ENCODE results near the gene GALNT18.
A peak's percentile ranks its signal among the peaks of the same experiment; 100 is the strongest.

GALNT18 gene

DNA sequence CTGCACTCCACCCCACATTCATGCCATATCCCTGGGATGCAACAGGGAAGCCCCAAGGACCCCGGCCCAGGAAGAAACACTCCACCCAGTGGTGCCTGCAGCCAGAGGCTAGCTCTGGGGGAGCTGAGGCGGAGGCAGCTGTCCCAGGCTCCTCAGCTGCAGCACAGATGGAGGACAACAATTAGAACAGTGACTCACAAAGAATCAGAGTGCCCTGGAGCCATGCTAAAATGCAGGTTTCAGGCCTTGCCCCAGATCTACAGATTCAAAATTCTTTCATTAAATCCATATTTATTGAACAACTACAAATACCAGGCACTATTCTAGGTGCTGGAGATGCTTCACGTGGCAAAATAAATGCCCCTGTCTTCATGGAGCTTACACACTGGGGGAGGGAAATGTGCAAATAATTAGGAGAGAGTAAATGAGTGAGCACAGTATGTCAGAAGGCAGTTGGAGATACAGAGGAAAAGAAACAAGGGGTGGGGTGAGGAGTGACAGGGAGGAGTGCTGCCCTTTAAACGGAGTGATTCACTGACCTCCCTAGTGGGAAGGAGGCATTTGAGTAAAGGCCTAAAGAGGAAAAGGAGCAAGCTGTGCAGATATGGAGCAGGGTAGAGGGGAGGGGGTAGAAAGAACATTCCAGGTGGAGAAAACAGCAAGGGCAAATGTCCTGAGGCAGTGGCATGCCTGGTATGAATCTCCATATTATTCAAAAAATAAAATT lies 195.4 kb downstream of the GALNT18 start:
- DNase-seq: no peak

DNA sequence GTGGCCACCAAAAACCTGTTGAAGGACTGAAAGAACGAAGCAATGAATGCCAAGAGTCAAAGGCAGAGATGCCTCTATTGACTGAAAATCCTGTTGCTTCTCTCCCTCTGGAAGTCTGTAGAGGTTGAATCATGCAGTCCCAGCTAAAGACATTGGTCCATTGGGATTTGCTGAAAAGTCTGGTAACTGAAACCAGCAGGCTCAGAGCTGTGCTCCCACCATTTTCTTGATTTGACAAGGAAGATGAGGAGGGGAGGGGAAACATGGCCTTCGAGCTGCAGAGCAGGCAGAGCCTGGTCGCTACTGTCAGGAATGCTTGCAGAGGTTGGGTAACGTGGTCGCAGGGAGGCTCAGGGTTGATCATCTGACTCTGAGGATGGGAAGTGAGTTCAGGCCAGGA lies 196.0 kb downstream of the GALNT18 start:
- no peak for DNase-seq

DNA sequence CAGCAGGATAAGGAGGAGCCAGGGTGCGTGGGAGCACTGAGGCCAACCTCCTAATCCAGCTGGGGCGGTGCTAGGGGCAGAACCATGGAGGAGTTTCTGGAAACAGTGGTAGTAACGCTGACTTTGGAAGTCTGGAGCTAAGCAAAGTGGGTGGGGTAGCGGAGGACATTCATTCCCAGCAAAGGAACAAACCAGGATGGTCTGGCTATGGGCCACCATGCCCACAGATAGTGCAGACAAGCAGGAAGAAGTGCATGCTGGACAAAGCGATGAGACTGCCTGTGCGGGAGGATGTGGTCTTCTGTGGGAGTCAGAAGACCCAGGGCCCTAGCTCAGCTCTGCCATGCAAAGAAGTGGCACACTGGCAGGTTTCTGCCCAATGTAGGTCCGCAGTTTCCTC lies 197.1 kb downstream of the GALNT18 start:
- no peak for DNase-seq

DNA sequence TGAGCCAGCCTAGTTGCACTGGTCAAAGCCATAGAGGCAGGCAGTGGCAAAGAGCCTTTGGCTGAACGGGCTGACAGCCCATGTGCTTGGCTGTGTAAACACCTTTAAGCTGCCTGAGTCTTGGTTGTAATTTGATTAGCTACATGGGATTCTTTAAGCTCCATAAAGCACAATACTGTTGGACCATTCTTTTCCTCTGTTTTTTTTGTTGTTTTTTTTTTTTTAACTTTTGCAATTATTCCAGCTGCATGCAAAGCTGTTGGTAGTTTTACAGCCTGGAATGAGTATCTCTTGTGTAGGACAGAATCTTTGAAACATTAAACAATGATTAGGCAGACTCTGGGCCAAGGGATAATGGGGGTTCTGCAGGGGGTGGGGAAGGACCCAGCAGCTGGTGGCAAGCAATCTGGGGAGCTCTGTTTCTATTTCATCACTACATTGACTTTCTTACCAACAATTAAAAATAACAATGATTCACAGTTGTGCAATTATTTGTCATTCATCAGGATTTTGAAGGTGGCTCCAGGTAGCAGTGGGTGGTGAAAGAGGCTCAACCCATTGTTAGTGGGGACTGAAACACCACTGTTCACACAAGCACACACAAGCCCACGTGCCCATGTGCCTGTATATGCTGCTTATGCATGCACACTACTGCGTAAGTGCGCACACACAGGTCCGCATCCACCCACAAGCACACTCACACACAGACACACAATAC lies 199.2 kb downstream of the GALNT18 start:
- DNase-seq: no peak

DNA sequence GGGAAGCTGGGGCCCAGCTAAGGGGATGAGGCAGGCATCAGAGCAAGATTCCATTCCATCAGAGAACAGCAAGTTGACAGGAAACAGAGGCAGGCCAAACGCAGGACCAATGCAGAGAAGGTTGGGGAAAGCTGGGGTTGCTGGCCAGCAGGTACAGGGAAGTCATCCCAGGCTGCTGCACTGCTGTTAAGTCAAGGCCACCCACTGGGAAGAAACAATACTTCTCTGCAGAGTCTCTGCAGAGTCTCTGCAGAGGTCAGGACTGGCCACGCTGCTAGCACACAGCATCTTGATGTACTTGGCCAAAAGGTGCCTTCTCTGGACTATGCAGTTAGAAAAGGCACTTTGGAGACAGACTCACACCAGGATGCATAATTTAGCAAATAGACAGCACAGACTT lies 200.3 kb downstream of the GALNT18 start:
- no peak for DNase-seq

DNA sequence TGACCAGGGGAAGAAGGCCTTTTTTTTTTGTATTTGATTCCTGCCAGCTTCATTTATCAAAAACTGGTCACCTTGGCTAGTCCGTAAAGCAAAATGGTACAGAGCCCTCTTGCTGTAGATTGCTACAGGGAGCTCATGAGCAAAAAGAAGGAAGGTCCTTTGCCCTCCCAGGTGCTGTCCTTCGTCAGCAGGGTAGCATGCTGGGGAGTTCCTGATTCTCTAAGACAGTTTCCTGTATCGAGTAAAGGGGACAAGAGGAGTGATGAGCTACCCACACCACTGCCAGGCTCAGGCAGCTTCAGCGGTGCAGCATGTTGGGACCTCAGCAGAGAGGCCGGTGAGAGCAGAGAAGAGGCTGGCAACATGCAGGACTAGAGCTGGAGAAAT lies 200.9 kb downstream of the GALNT18 start:
- DNase-seq: no peak

DNA sequence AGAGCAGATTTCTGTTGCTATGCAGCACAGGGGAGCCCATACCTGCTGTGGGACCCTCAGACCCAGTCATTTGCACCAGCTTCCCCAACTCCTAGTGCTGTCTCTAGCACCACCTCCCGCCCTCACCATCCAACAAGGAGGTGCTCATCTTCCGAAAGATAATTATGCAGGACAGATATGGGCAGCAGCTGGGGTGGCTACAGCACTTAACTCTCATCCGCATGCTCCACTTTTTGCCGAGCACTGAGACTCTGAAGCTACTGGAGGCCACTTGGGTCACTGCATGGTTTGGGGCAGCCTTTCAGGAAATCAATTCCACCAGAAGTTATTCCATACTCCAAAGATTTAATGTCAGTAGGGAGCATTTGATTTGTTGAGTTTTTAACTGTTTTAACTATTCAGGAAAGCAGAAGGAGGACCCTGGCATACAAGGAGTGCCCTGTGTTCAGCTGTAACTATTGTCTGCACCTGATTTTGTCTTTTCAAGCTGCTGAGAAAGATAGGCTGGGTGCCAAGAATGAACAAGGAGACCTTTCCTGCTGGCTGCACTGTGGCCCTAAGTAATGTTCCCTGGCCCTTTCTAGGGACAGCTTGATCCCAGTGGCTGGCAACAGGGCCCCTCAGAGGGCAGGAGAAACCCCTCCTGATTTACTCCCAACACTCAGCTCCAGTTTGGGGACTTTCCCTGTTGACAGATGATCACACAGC lies 201.5 kb downstream of the GALNT18 start:
- no peak for DNase-seq

DNA sequence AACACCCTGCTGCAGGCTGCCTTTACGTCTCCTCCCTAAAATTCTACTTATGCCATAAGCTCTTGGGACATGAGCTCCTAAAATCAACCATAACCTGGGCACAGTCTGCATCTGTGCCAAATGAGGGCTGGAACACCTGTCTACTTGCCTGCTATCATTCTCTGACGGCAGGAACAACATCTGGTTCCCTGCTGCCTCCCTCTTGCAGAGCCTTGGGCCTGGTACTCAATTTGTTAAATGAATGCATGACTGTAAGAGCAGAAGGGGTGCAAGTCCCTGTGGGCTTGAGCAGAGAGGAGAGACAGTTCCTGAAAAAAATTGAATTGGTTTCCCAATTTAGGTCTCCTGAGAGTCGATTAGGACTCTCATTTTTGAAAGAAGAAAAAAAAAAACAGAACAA lies 202.1 kb downstream of the GALNT18 start:
- DNase-seq: no peak

DNA sequence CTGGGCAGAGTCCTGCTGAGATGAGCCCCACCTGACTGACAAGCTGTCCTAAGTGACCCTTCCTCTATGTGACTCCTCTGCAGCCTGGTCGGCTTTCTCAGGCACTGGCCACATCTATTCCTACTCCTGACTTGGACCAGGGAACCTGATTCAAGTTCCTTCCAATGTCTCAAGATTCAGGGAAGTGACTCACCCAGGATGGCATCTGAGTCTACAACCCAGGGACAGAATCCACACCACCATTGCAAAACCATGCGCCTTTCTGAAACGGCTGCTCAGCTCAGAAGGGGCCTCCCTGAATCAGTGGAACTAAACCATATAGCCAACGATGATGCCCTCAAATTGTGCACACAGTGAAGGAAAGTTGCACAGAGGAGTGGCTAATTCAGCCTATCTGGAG lies 204.9 kb downstream of the GALNT18 start:
- peak; percentile 38 for DNase-seq

DNA sequence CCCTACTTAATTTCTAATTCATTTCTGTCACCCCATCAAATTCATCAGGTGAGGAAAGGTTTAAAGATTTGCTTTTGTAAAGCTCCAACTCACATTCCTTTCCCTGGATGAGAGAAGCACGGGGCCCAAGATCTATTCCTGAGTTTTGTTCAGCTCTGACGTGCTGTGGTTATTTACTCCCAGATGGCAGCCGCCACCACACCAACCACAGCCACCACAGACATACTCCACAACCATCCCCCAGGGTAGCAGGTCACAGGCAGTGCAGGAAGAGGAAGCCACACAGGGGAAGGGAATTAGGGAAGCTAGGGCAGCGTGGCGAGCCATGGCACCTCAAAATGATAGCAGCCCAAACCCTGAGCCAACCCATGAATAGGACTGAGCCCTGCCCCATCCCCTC lies 205.3 kb downstream of the GALNT18 start:
- DNase-seq: no peak

DNA sequence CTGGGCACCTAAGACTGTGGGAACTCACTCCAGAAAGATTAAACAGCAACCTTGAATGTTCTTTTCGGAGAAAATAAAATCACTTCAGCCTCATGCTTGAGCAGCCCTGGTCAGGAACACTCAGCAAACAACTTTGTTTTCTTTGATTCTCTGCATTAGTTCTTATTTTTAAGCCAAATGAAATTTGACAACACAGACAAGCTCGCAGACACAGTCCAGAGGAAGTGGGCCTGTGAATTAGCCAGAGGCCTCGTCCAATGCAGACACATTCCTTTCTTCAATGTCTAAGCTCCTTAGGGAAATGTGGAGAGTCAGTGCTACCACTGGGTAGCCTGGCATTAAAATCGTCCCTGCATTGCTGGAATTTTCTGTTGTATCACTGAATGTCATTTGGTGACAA lies 205.9 kb downstream of the GALNT18 start:
- no peak for DNase-seq

DNA sequence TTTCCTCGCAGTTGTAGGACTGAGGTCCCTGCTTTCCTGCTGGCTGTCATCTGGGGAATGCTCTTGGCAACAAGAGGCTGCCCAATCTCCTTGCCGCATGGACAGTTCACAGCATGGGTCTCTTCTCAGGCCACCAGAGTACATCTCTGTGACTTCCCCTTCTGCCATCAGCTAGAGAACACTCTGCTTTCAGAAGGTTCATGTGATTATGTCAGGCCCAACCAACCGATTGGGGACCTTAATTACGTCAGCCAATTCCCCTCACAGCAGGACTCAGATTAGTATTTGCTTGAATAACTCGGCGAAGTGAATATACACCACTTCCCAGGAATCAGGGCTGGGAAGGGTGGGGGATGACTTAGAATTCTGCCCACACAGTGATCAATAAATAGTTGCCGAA lies 206.8 kb downstream of the GALNT18 start:
- DNase-seq: no peak

DNA sequence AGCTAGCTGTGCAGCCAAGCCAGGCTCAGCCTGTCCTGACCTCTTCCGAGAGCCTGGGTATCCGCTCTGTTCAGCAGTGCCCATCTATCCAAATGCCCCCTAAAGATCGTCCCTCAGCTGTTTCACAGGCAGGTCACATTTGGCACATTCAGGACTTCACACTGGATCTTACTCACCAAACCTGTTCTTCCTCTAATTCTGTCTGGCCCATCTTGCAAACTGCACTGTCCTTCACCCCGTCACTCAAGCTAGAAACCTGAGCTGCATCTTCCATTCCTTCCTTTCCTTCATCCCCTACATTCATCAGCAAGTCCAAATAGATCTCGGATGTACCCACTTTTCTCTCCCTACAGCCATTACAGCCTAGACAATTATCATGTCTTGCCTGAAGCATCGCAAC lies 208.0 kb downstream of the GALNT18 start:
- DNase-seq: no peak

DNA sequence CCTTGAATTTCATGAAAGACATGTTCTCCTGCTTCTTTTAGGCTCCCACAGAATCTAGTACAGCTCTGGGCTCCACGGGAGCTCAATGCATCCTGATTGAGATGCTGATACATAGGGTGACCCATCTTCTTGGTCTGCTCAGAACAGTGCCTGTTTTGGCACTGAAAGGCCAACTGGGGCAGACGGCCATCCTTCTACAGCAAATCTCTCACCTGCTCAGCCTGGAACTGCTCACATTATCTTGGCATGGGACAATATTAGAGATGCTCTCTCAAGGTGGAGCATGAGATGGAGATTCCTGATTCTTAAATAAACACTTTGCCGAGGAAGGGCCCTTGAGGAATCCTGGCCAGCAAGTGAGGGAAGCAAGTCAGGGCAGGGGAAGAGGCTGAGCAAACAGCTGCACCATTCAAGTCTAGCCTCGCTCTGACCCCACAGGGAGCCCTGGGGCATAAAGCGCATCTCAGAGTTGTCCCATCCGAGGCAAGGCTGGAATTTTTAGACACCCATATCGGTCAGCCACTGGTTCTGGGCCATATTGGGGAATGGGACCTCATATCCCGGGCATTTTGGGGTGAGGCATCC lies 210.3 kb downstream of the GALNT18 start:
- DNase-seq: no peak

DNA sequence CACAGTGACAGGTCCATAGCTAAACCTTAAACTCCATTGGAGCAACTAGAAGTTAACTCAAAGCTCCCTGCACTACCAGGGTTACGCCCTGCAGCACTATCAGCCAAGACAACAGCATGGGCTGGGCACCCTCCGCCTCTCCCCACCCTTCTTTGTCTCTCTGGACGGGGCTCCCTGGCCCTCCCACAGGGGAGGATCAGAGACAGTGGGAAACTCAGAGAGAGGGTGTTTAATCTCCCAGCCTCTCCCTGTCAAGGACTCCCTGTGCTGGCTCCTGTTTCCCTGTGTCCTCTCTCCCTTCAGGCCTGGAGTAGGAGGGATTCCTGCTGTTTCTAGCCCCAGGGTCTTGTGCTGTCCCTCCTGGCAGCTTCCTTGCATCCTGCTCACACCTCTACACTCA lies 211.9 kb downstream of the GALNT18 start:
- DNase-seq: peak; percentile 47

DNA sequence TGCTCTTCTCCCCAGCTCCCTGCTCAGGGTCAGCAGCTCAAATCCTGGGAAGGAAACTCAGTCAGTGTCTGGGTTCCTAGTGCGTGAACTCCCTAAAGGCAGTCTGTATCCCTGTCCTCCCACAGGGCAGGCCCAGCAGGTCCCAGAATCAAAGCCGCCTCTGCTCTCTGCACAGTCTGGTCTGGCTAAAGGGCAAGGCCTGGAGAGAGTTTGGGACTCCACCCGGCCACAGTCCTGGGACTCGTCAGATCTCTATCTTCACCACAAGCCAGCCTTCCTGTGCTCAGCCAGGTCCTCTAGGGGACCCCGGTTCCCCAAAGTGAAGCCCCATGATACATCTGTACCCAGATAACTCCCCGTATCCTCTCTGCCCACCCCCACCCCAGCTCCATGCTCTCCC lies 212.6 kb downstream of the GALNT18 start:
- no peak for DNase-seq

DNA sequence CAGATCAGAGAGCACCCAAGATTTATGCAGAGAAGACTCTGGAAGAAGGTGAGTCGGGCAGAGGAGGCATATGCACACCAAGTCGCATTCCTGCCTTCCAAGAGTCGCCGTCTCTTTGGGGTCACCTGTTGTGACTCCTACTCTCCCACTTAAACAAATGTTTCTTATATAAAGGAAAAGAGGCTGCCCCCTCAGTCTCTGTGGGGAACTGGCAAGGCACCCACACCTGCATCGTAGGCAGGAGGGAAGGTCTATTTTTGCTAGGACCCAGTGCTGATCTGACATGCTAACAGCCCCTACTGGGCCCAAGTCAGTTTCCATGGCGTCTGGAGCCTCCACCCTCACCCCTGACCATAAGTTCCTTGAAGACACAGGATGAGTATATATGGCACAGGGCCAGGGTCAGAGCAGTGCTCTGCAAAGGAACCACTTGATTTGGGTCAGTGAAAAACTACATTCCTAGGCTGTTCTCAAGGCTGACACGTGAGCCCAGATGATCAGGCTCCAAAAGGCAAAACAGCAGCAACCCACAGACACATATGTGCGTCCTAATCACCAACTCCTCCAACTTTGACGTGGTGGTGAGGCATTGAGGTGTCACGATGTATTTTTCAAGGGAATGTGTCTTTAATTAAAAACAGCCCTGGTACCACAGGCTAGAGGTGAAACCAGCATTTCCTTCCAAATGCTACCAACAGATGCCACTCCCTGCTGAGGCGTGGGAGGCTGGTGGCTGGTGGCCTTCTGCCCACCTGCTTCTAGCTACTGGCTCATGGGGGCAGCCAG lies 213.2 kb downstream of the GALNT18 start:
- no peak for DNase-seq

DNA sequence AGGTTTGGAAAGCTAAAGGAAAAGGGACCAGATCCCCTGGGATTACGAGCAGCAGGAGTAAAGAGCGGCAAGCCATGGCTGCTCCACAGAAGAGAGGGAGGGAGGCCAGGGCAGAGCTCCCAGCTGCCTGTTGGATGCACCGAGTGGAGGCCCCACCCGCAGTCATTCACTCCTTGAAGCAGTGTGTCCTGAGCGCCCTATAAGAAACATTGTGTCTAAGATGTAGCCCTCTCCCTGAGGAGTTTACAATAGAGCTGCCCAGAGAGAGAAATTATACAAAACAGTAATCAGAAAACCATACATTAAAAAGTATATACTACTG lies 214.1 kb downstream of the GALNT18 start:
- no peak for DNase-seq

DNA sequence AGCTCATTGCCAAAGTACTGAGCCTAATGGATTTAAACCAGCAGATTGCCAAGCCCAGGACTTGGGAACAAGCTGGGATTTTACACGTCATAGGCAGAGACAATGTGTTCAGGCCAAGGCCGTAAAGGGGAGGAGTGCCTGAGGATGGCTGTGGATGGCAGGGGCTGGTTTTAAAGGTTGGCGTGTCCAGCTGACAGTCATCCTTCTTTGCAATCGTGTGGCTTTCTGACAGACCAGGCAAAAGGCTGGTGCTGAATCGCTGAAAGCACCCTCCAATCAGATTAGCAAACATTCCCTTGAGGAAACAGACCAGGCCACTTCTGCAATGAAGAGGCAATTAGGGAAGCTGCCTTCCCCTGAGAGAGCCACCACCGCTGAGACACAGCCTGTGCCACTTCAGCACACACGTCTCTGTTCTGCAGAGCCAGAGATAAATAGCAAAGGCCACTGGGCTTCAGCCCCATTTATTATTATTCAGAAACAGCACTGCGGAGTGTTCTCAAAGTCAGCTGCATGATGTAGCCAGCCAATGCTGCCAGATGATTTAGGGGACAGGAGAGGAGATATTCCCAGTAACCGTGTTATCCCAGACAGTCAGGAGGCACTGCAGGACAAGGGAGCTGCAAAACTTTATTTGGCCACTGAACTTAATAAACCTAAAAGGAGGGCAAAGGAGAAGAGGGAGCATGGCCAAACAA lies 214.6 kb downstream of the GALNT18 start:
- DNase-seq: no peak

DNA sequence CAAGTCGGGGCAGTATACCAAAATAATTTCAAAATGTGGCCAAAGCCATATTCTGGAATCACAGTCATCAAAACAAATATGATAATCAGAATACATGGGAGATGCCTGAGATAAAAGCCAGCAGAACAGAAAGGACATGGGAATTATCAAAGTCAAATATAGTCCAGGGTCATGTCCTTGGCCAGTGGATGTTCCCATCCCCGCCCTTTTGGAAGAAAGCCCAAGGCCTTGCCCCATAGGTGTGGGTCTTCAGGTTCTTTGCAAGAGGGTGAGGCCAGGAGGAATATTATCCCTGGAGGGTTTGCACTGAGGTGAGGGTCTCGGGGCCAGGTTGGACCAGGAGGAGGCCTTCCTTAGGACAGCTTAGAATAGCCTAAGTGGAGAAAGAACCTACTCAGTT lies 215.2 kb downstream of the GALNT18 start:
- DNase-seq: no peak

DNA sequence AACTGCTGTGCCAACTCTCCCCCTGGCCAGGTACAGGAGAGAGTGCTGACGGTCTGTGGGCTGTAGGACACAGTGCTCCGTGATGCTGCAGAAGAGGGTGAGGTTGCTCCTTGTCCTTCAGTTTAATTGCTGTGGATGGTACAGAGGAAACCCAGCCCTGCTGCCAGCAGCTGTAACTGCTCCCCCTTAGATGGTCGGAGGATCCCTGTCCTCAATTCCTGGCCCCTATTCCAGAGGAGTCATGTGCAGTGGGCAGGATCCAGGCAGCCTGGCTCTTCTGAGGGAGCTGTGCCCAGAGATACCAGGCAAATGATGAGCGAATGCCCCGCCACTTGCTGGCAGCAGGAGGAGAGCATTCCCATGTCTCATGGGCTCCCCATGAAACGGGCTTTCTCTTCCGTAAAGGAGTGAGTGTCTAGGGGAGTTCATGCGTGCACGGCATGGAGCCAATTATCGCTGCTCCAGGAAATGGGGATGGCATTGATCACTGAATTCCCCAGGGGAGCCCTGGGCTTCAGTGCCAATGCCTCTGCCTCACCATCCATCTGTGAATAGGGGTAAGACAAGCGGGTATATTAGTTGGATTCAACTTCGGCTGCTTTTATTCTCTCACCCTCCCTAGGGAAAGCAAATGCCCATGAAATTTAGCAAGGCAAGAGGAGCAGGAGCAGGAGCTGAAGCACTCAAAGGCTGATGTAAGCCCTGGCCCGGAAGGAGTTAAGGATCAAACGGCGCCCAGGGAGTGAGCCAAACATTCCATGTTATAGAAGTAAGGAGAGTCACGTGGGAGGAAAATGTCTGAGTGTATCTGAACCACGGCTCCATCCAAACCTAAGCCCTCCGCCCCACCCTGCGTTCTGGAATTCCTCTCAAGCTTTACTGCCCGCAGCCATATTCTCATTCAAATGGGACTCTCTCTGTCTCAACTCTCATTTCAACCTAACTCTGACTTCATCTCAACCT lies 217.8 kb downstream of the GALNT18 start:
- peak; percentile 58 for DNase-seq

All from NCI-H226 (cell line).